Measurements from ENCODE around the gene PIK3R3. TPM values are rescaled to one million over a fixed set of nuclear protein-coding genes. Genes with fewer than 3 reads are reported as not detected.

Gene PIK3R3
- total RNA-seq, 4 donors from 2014 or later, result 16.0 to 36.2 (median 20.9) TPM

GRCh38 chr1:46002551-46003150, 129.8 kb downstream of the PIK3R3 start:
- Histone ChIP-seq H3K9me3 (no peaks in the 10 kb centered on the region), H3K36me3 (peaks cover 0 to 12% of the 10 kb centered on the region in 2 donors), H3K4me1 (no peaks in the 10 kb centered on the region), H3K27me3 (no peaks in the 10 kb centered on the region), H3K4me3 (replicated peaks in 1 of 3) (no peak overlapping the region), H3K27ac (no peak overlapping the region)
- WGBS, 2 donors, result 98% methylated on average over 3 of the region's 3 CpGs
- intact Hi-C loops (cut with DNase I), result no loop called here
- TF ChIP-seq CTCF (IDR thresholded peaks at IDR 0.05) (no peak), POLR2A (IDR thresholded peaks at IDR 0.05) (no peak)
- no peak for DNase-seq

- no peak overlapping the region for H3K27ac ChIP-seq
- TF ChIP-seq CTCF (IDR thresholded peaks at IDR 0.05) (no peak), POLR2A (IDR thresholded peaks at IDR 0.05) (no peak)
- 97 to 100% methylated on average over 3 of the region's 3 CpGs for WGBS, 2 donors
- DNase-seq, result no peak
- no peaks in the 10 kb centered on the region for H3K4me1 ChIP-seq
- intact Hi-C loops (cut with DNase I), result no loop called here
- H3K9me3 ChIP-seq, result no peaks in the 10 kb centered on the region
- H3K36me3 ChIP-seq, result peaks cover 0 to 1% of the 10 kb centered on the region in 2 donors
- no peaks in the 10 kb centered on the region for H3K27me3 ChIP-seq
- H3K4me3 ChIP-seq (replicated peaks in 1 of 3), result no peak overlapping the region
Observed at GRCh38 chr1:46001081-46001785, 131.2 kb downstream of the PIK3R3 start.

GRCh38 chr1:45999507-45999906, 132.9 kb downstream of the PIK3R3 start:
- H3K27me3 ChIP-seq, result no peaks in the 10 kb centered on the region
- H3K36me3 ChIP-seq, result no peaks in the 10 kb centered on the region
- H3K4me3 ChIP-seq (replicated peaks in 1 of 3), result no peak overlapping the region
- 96 to 100% methylated on average over 2 of the region's 2 CpGs for WGBS, 2 donors
- no peaks in the 10 kb centered on the region for H3K4me1 ChIP-seq
- H3K27ac ChIP-seq, result no peak overlapping the region
- no peak for TF ChIP-seq CTCF (IDR thresholded peaks at IDR 0.05)
- TF ChIP-seq POLR2A (IDR thresholded peaks at IDR 0.05), result no peak
- DNase-seq, result no peak
- intact Hi-C loops (cut with DNase I), result no loop called here
- H3K9me3 ChIP-seq, result no peaks in the 10 kb centered on the region

GRCh38 chr1:45998020-45998617, 134.3 kb downstream of the PIK3R3 start:
- WGBS, 2 donors, result 79 to 83% methylated on average over 3 of the region's 3 CpGs
- intact Hi-C loops (cut with DNase I), result no loop called here
- no peak for TF ChIP-seq POLR2A (IDR thresholded peaks at IDR 0.05)
- no peak for TF ChIP-seq CTCF (IDR thresholded peaks at IDR 0.05)
- Histone ChIP-seq H3K9me3 (no peaks in the 10 kb centered on the region), H3K27me3 (no peaks in the 10 kb centered on the region), H3K4me3 (replicated peaks in 1 of 3) (no peak overlapping the region), H3K4me1 (no peaks in the 10 kb centered on the region), H3K36me3 (no peaks in the 10 kb centered on the region), H3K27ac (no peak overlapping the region)
- DNase-seq, result no peak

GRCh38 chr1:45995298-45995697, 137.1 kb downstream of the PIK3R3 start:
- no peak overlapping the region for H3K27ac ChIP-seq
- TF ChIP-seq POLR2A (IDR thresholded peaks at IDR 0.05) (no peak), CTCF (IDR thresholded peaks at IDR 0.05) (no peak)
- intact Hi-C loops (cut with DNase I), result no loop called here
- no peak for DNase-seq
- H3K36me3 ChIP-seq, result no peaks in the 10 kb centered on the region
- 77 to 86% methylated on average over 8 of the region's 8 CpGs for WGBS, 2 donors
- no peaks in the 10 kb centered on the region for H3K4me1 ChIP-seq
- no peaks in the 10 kb centered on the region for H3K27me3 ChIP-seq
- H3K4me3 ChIP-seq (replicated peaks in 1 of 3), result no peak overlapping the region
- no peaks in the 10 kb centered on the region for H3K9me3 ChIP-seq

All from thyroid gland (tissue), 4 donors.